GM23338 (cell line): Measurements from ENCODE around the gene GAL3ST1. TPM values are rescaled to one million over a fixed set of nuclear protein-coding genes. Genes with fewer than 3 reads are reported as not detected.

Experiments used
- ATAC-seq: fragments of 200-7000 bp; cut with Tn5 transposase; 3 replicates; pipeline ENCODE4 v1.9.1; 2020
- DNase-seq: peaks from one replicate; pipeline ENCODE4 v3.0.0-alpha.2; 2015; ENCODE audit warnings: low spot score
- H2AFZ ChIP-seq: fragments of 200-600 bp; sonication (generic); 2 replicates; pipeline ENCODE4 v1.8.0; 2016; ENCODE audit warnings: antibody characterized with exemption, mild to moderate bottlenecking, moderate library complexity
- H3F3A ChIP-seq: fragments of 200-600 bp; sonication (generic); replicated peaks from 2 replicates; pipeline ENCODE4 v1.8.0; 2017; ENCODE audit warnings: antibody characterized with exemption, mixed run types, low read depth
- H3K27ac ChIP-seq: fragments of 200-600 bp; sonication (generic); 2 replicates; pipeline ENCODE4 v1.6.1; 2016; ENCODE audit warnings: low read depth
- H3K27me3 ChIP-seq: fragments of 200-600 bp; sonication (generic); 2 replicates; pipeline ENCODE4 v1.8.0; 2016; ENCODE audit warnings: mild to moderate bottlenecking, mixed run types, moderate library complexity; ENCODE audit not compliant: insufficient read depth
- H3K36me3 ChIP-seq: fragments of 200-600 bp; sonication (generic); 2 replicates; pipeline ENCODE4 v1.8.0; 2016; ENCODE audit warnings: mild to moderate bottlenecking; ENCODE audit not compliant: insufficient read depth
- H3K4me1 ChIP-seq: fragments of 200-600 bp; sonication (generic); 2 replicates; pipeline ENCODE4 v1.8.0; 2016; ENCODE audit warnings: mild to moderate bottlenecking, moderate library complexity; ENCODE audit not compliant: insufficient read depth
- H3K4me2 ChIP-seq: fragments of 200-600 bp; sonication (generic); 2 replicates; pipeline ENCODE4 v1.7.1; 2017; ENCODE audit warnings: mixed run types
- H3K4me3 ChIP-seq: fragments of 200-600 bp; sonication (generic); 2 replicates; pipeline ENCODE4 v1.6.1; 2016; ENCODE audit warnings: mixed run types
- H3K79me2 ChIP-seq: fragments of 200-600 bp; sonication (generic); replicated peaks from 2 replicates; pipeline ENCODE4 v1.8.0; 2017; ENCODE audit warnings: mild to moderate bottlenecking; ENCODE audit not compliant: insufficient read depth
- H3K9me2 ChIP-seq: fragments of 200-600 bp; sonication (generic); 2 replicates; pipeline ENCODE4 v1.8.0; 2017; ENCODE audit not compliant: insufficient read depth
- H4K20me1 ChIP-seq: fragments of 200-600 bp; sonication (generic); replicated peaks from 2 replicates; pipeline ENCODE4 v1.8.0; 2017; ENCODE audit warnings: mild to moderate bottlenecking; ENCODE audit not compliant: insufficient read depth
- H3K27ac Mint-ChIP-seq: 2 replicates; pipeline ENCODE4 v1.8.0; 2020; ENCODE audit warnings: inconsistent platforms, mild to moderate bottlenecking, moderate library complexity, mixed read lengths
- H3K27me3 Mint-ChIP-seq: 3 replicates; pipeline ENCODE4 v1.8.0; 2022; ENCODE audit warnings: low read depth, mild to moderate bottlenecking, moderate library complexity, mixed read lengths, inconsistent platforms; ENCODE audit not compliant: insufficient read depth, poor library complexity
- H3K36me3 Mint-ChIP-seq: 3 replicates; pipeline ENCODE4 v1.8.0; 2021; ENCODE audit warnings: low read depth, mild to moderate bottlenecking, inconsistent platforms, moderate library complexity, mixed read lengths
- H3K4me1 Mint-ChIP-seq: 3 replicates; pipeline ENCODE4 v1.8.0; 2020; ENCODE audit warnings: mild to moderate bottlenecking, inconsistent platforms, mixed read lengths
- H3K4me3 Mint-ChIP-seq: 3 replicates; pipeline ENCODE4 v1.8.0; 2021; ENCODE audit warnings: moderate library complexity, mild to moderate bottlenecking, inconsistent platforms, mixed read lengths
- H3K9me3 Mint-ChIP-seq: 3 replicates; pipeline ENCODE4 v1.8.0; 2020; ENCODE audit warnings: moderate library complexity, mild to moderate bottlenecking, inconsistent platforms, mixed read lengths
- CREB1 ChIP-seq: fragments of 250-450 bp; sonication (Bioruptor Pico); IDR thresholded peaks from 2 replicates; pipeline ENCODE4 v1.5.0; 2020; ENCODE audit warnings: low read depth, mild to moderate bottlenecking, moderate library complexity
- CTCF ChIP-seq, 2 experiments: fragments of 200-600 bp in 1 of 2; sonication (generic) in 1 of 2; conservative IDR thresholded peaks; 2 replicates each; pipeline versions ENCODE4 v1.5.1 to v1.6.1; 2016 to 2017; ENCODE audit warnings: antibody characterized with exemption in 2 of 2, low read depth in 2 of 2, mild to moderate bottlenecking in 2 of 2, moderate library complexity in 1 of 2
- ETS1 ChIP-seq: IDR thresholded peaks from 2 replicates; pipeline ENCODE4 v1.6.1; 2016; ENCODE audit warnings: antibody characterized with exemption
- EZH2 ChIP-seq: fragments of 200-600 bp; sonication (generic); IDR thresholded peaks from one replicate; pipeline ENCODE4 v1.8.0; 2017; ENCODE audit warnings: antibody characterized with exemption, mild to moderate bottlenecking, low read depth; ENCODE audit not compliant: unreplicated experiment
- EZH2phosphoT487 ChIP-seq: fragments of 200-600 bp; sonication (generic); IDR thresholded peaks from one replicate; pipeline ENCODE4 v1.8.1; 2018; ENCODE audit warnings: antibody characterized with exemption; ENCODE audit not compliant: unreplicated experiment
- JUNB ChIP-seq: IDR thresholded peaks from one replicate; pipeline ENCODE4 v1.6.1; 2016; ENCODE audit warnings: antibody characterized with exemption; ENCODE audit not compliant: unreplicated experiment
- NANOG ChIP-seq: IDR thresholded peaks from 2 replicates; pipeline ENCODE4 v1.6.1; 2016; ENCODE audit warnings: antibody characterized with exemption, borderline replicate concordance
- POLR2AphosphoS5 ChIP-seq: IDR thresholded peaks from 2 replicates; pipeline ENCODE4 v1.6.1; 2016; ENCODE audit warnings: antibody characterized with exemption, low read depth
- REST ChIP-seq: IDR thresholded peaks from one replicate; pipeline ENCODE4 v1.6.1; 2018; ENCODE audit warnings: antibody characterized with exemption; ENCODE audit not compliant: unreplicated experiment
- STAT1 ChIP-seq: IDR thresholded peaks from one replicate; pipeline ENCODE4 v1.6.1; 2016; ENCODE audit warnings: antibody characterized with exemption; ENCODE audit not compliant: unreplicated experiment
- ZNF114 ChIP-seq: fragments of 250-450 bp; sonication (Bioruptor Pico); IDR thresholded peaks from 2 replicates; pipeline ENCODE4 v1.5.0; 2020; ENCODE audit warnings: mild to moderate bottlenecking, moderate library complexity
- ZNF331 ChIP-seq: fragments of 250-450 bp; sonication (Bioruptor Pico); IDR thresholded peaks from 2 replicates; pipeline ENCODE4 v1.5.0; 2020; ENCODE audit warnings: low read depth, mild to moderate bottlenecking, moderate library complexity
- ZNF462 ChIP-seq: fragments of 250-450 bp; sonication (Bioruptor Pico); IDR thresholded peaks from 2 replicates; pipeline ENCODE4 v1.5.0; 2020; ENCODE audit warnings: mild to moderate bottlenecking, moderate library complexity
- polyA plus RNA-seq: library from polyadenylated mRNA; unstranded; fragments of >200 nt; fragmentation: Nextera tagmentation; extraction: Ambion mirVana; gene quantifications from 2 replicates; pipeline ENCODE4 v1.2.1, GENCODE V29; 2016
- total RNA-seq: library from RNA; depleted of rRNA; stranded (reverse); fragments of >200 nt; shearing (Covaris generic); gene quantifications from 2 replicates; pipeline ENCODE4 v1.2.3, GENCODE V29; 2014

The GAL3ST1 gene
- total and polyA plus RNA-seq, 2 experiments from 2014 or later = 8.2 to 13.3 TPM

GRCh38 chr22:30506507-30506968 lies 67.9 kb downstream of the GAL3ST1 start:
- ATAC-seq = no peak
- no peaks in the 10 kb centered on the region for H3K9me3 Mint-ChIP-seq

More at GRCh38 chr22:30506507-30506968, 67.9 kb downstream of the GAL3ST1 start:
- no peaks in the 10 kb centered on the region for H4K20me1 ChIP-seq
- H3K79me2 ChIP-seq = no peaks in the 10 kb centered on the region
- H3K27me3 Mint-ChIP-seq = peaks cover 9% of the 10 kb centered on the region
- H3K27ac Mint-ChIP-seq = no peak overlapping the region
- H3K4me1 ChIP-seq = no peaks in the 10 kb centered on the region
- no peak for TF ChIP-seq JUNB
- no peak for TF ChIP-seq ZNF462 (CRISPR knock-in tag)
- no peak for TF ChIP-seq CTCF (conservative IDR thresholded peaks at IDR 0.05; ENCODE audit: low read depth in 2 of 2)
- no peak for TF ChIP-seq REST
- TF ChIP-seq ZNF331 = no peak
- no peak for TF ChIP-seq ETS1
- no peak for TF ChIP-seq CREB1 (CRISPR knock-in tag)
- TF ChIP-seq EZH2phosphoT487 = no peak
- TF ChIP-seq STAT1 = no peak
- no peak for TF ChIP-seq NANOG
- TF ChIP-seq POLR2AphosphoS5 = no peak
- TF ChIP-seq EZH2 = no peak
- no peak for TF ChIP-seq ZNF114 (CRISPR knock-in tag)
- no peak overlapping the region for H3K4me3 ChIP-seq
- no peaks in the 10 kb centered on the region for H3F3A ChIP-seq
- no peaks in the 10 kb centered on the region for H3K36me3 Mint-ChIP-seq
- no peaks in the 10 kb centered on the region for H3K9me2 ChIP-seq
- no peaks in the 10 kb centered on the region for H3K36me3 ChIP-seq
- H3K4me2 ChIP-seq = no peak overlapping the region
- no peak for DNase-seq
- H3K27ac ChIP-seq = no peak overlapping the region
- H3K4me1 Mint-ChIP-seq = no peaks in the 10 kb centered on the region
- no peak overlapping the region for H2AFZ ChIP-seq
- 0 out of 2 replicates have a peak, but pooled peaks cover 6% of the 10 kb centered on the region for H3K27me3 ChIP-seq
- no peak overlapping the region for H3K4me3 Mint-ChIP-seq
